ENCODE measurements around the gene RBFOX1.
"Not testable (repeated sequence)": the region's sequence is repeated elsewhere in the genome, so short reads cannot be mapped to it uniquely, and the experiment has no call there.

Gene RBFOX1

GRCh38 chr16:7492122-7492521 lies 159.5 kb downstream of the RBFOX1 start:
- ATAC-seq (ENCODE audit: low read depth) (no peak), DNase-seq (ENCODE audit: low spot score) (no peak)
- TF ChIP-seq CTCF (IDR thresholded peaks at IDR 0.05; ENCODE audit: poor library complexity, severe bottlenecking) = no peak
- Histone ChIP-seq H3K27ac (ENCODE audit: poor library complexity, severe bottlenecking) (no peak overlapping the region), H3K27me3 (ENCODE audit: insufficient read depth, poor library complexity, severe bottlenecking) (no peaks in the 10 kb centered on the region), H3K4me3 (ENCODE audit: severe bottlenecking) (no peak overlapping the region), H3K4me1 (ENCODE audit: insufficient read depth, poor library complexity, severe bottlenecking) (no peaks in the 10 kb centered on the region), H3K36me3 (ENCODE audit: low read depth) (no peaks in the 10 kb centered on the region), H3K9me3 (ENCODE audit: severe bottlenecking) (no peaks in the 10 kb centered on the region)

- TF ChIP-seq CTCF (IDR thresholded peaks at IDR 0.05; ENCODE audit: poor library complexity, severe bottlenecking) = no peak
- Histone ChIP-seq H3K9me3 (ENCODE audit: severe bottlenecking) (no peaks in the 10 kb centered on the region), H3K27ac (ENCODE audit: poor library complexity, severe bottlenecking) (no peak overlapping the region), H3K4me3 (ENCODE audit: severe bottlenecking) (no peak overlapping the region), H3K27me3 (ENCODE audit: insufficient read depth, poor library complexity, severe bottlenecking) (no peaks in the 10 kb centered on the region), H3K4me1 (ENCODE audit: insufficient read depth, poor library complexity, severe bottlenecking) (no peaks in the 10 kb centered on the region), H3K36me3 (ENCODE audit: low read depth) (no peaks in the 10 kb centered on the region)
- ATAC-seq (ENCODE audit: low read depth) (no peak), DNase-seq (ENCODE audit: low spot score) (no peak)
These were observed 160.5 kb downstream of the RBFOX1 start for GRCh38 chr16:7493133-7493532.

- no peak for ATAC-seq (ENCODE audit: low read depth)
These were observed 165.0 kb downstream of the RBFOX1 start for GRCh38 chr16:7497691-7498090.

GRCh38 chr16:7501868-7502267 lies 169.2 kb downstream of the RBFOX1 start:
- H3K4me3 ChIP-seq (ENCODE audit: severe bottlenecking) = no peak overlapping the region
- H3K27me3 ChIP-seq (ENCODE audit: insufficient read depth, poor library complexity, severe bottlenecking) = no peaks in the 10 kb centered on the region
- DNase-seq (ENCODE audit: low spot score) = no peak
- H3K9me3 ChIP-seq (ENCODE audit: severe bottlenecking) = no peaks in the 10 kb centered on the region
- no peak overlapping the region for H3K27ac ChIP-seq (ENCODE audit: poor library complexity, severe bottlenecking)
- H3K4me1 ChIP-seq (ENCODE audit: insufficient read depth, poor library complexity, severe bottlenecking) = no peaks in the 10 kb centered on the region
- TF ChIP-seq CTCF (IDR thresholded peaks at IDR 0.05; ENCODE audit: poor library complexity, severe bottlenecking) = no peak
- ATAC-seq (ENCODE audit: low read depth) = no peak
- H3K36me3 ChIP-seq (ENCODE audit: low read depth) = no peaks in the 10 kb centered on the region

More at GRCh38 chr16:7497691-7498090, 165.0 kb downstream of the RBFOX1 start:
- no peaks in the 10 kb centered on the region for H3K27me3 ChIP-seq (ENCODE audit: insufficient read depth, poor library complexity, severe bottlenecking)
- H3K36me3 ChIP-seq (ENCODE audit: low read depth) = no peaks in the 10 kb centered on the region
- no peak for DNase-seq (ENCODE audit: low spot score)
- no peak overlapping the region for H3K27ac ChIP-seq (ENCODE audit: poor library complexity, severe bottlenecking)
- TF ChIP-seq CTCF (IDR thresholded peaks at IDR 0.05; ENCODE audit: poor library complexity, severe bottlenecking) = no peak
- no peak overlapping the region for H3K4me3 ChIP-seq (ENCODE audit: severe bottlenecking)
- no peaks in the 10 kb centered on the region for H3K4me1 ChIP-seq (ENCODE audit: insufficient read depth, poor library complexity, severe bottlenecking)
- no peaks in the 10 kb centered on the region for H3K9me3 ChIP-seq (ENCODE audit: severe bottlenecking)

- not testable (repeated sequence) for H3K4me3 ChIP-seq (ENCODE audit: severe bottlenecking); H3K4me1 ChIP-seq (ENCODE audit: insufficient read depth, poor library complexity, severe bottlenecking); H3K36me3 ChIP-seq (ENCODE audit: low read depth); H3K9me3 ChIP-seq (ENCODE audit: severe bottlenecking); H3K27ac ChIP-seq (ENCODE audit: poor library complexity, severe bottlenecking); ATAC-seq (ENCODE audit: low read depth); DNase-seq (ENCODE audit: low spot score); H3K27me3 ChIP-seq (ENCODE audit: insufficient read depth, poor library complexity, severe bottlenecking)
These were observed 170.0 kb downstream of the RBFOX1 start for GRCh38 chr16:7502591-7503157.

Data from RWPE2 (cell line).